OCI-LY3 (cell line): ENCODE results near the gene PLCB4.

Experiments used
- H2AFZ ChIP-seq: fragments of 200-600, 300-600 bp; shearing (Covaris generic); 2 replicates; pipeline ENCODE4 v1.6.0; 2014; ENCODE audit warnings: antibody characterized with exemption, low read depth, low read length
- H3K27ac ChIP-seq: fragments of 200-600, 300-600 bp; sonication (generic); 2 replicates; pipeline ENCODE4 v1.5.1; 2014; ENCODE audit warnings: mild to moderate bottlenecking, low read length, moderate library complexity, mixed read lengths
- H3K27me3 ChIP-seq: fragments of 200-600, 300-600 bp; sonication (generic); 2 replicates; pipeline ENCODE4 v1.6.1; 2014; ENCODE audit warnings: low read depth, low read length, mixed read lengths
- H3K36me3 ChIP-seq: fragments of 200-600, 300-600 bp; sonication (generic); replicated peaks from 2 replicates; pipeline ENCODE3; 2014; ENCODE audit warnings: low read depth, low read length, mixed read lengths
- H3K4me1 ChIP-seq: fragments of 300-600, 200-600 bp; sonication (generic); 2 replicates; pipeline ENCODE4 v1.6.1; 2014; ENCODE audit warnings: low read length, mixed read lengths
- H3K4me2 ChIP-seq: fragments of 200-600, 300-600 bp; sonication (generic); 2 replicates; pipeline ENCODE4 v1.6.1; 2014; ENCODE audit warnings: low read length, mixed read lengths
- H3K4me3 ChIP-seq: fragments of 300-600, 200-600 bp; sonication (generic); 2 replicates; pipeline ENCODE4 v1.5.1; 2014; ENCODE audit warnings: antibody characterized with exemption, mild to moderate bottlenecking, low read length, moderate library complexity
- H3K79me2 ChIP-seq: fragments of 300-600, 200-600 bp; shearing (Covaris generic); 2 replicates; pipeline ENCODE4 v1.6.1; 2014; ENCODE audit warnings: mild to moderate bottlenecking, low read length, mixed read lengths
- H3K9ac ChIP-seq: fragments of 300-600, 200-600 bp; shearing (Covaris generic); 2 replicates; pipeline ENCODE4 v1.6.0; 2014; ENCODE audit warnings: mild to moderate bottlenecking, low read length, moderate library complexity
- H3K9me3 ChIP-seq: fragments of 200-600, 300-600 bp; shearing (Covaris generic); 2 replicates; pipeline ENCODE4 v1.6.1; 2014; ENCODE audit warnings: low read length, mixed read lengths; ENCODE audit not compliant: insufficient read depth
- H4K20me1 ChIP-seq: fragments of 200-600, 300-600 bp; sonication (generic); 2 replicates; pipeline ENCODE4 v1.6.1; 2016; ENCODE audit warnings: low read length, mixed read lengths; ENCODE audit not compliant: insufficient read depth
- EZH2phosphoT487 ChIP-seq: fragments of 200-600 bp; shearing (Covaris generic); IDR thresholded peaks from 2 replicates; pipeline ENCODE4 v1.6.1; 2018; ENCODE audit warnings: antibody characterized with exemption, mixed run types, low read depth
- TF ChIP-seq, protein P1 (sequence below): fragments of 200-600, 300-600 bp; sonication (generic); IDR thresholded peaks from 2 replicates; pipeline ENCODE4 v1.5.1; 2014; ENCODE audit warnings: antibody characterized with exemption, low read length, low read depth

The PLCB4 gene

DNA sequence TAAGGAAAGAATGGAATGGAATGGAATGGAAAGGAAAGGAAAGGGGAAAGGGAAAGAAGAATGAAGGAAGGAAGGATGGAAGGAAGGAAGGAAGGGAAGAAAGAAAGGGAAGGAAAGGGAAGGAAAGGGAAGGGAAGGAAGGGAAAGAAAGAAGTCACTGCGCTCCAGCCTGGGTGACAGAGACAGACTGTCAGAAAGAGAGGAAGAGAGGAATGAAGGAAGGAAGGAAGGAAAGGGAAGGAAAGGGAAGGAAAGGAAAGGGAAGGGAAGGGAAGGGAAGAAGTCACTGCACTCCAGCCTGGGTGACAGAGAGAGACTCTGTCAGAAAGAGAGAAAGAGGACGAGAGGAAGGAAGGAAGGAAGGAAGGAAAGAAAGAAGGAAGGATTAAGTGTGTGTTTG is 224.3 kb downstream of the PLCB4 start:
- Histone ChIP-seq H4K20me1 (no peaks in the 10 kb centered on the region), H3K4me1 (no peaks in the 10 kb centered on the region), H3K9ac (no peak overlapping the region), H3K36me3 (no peaks in the 10 kb centered on the region), H3K4me2 (no peak overlapping the region), H3K79me2 (no peaks in the 10 kb centered on the region), H3K9me3 (no peaks in the 10 kb centered on the region), H3K27me3 (no peaks in the 10 kb centered on the region), H3K27ac (no peak overlapping the region), H3K4me3 (no peak overlapping the region), H2AFZ (no peak overlapping the region)
- TF ChIP-seq, protein P1, sequence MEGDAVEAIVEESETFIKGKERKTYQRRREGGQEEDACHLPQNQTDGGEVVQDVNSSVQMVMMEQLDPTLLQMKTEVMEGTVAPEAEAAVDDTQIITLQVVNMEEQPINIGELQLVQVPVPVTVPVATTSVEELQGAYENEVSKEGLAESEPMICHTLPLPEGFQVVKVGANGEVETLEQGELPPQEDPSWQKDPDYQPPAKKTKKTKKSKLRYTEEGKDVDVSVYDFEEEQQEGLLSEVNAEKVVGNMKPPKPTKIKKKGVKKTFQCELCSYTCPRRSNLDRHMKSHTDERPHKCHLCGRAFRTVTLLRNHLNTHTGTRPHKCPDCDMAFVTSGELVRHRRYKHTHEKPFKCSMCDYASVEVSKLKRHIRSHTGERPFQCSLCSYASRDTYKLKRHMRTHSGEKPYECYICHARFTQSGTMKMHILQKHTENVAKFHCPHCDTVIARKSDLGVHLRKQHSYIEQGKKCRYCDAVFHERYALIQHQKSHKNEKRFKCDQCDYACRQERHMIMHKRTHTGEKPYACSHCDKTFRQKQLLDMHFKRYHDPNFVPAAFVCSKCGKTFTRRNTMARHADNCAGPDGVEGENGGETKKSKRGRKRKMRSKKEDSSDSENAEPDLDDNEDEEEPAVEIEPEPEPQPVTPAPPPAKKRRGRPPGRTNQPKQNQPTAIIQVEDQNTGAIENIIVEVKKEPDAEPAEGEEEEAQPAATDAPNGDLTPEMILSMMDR, result no peak
- no peak for TF ChIP-seq EZH2phosphoT487

DNA sequence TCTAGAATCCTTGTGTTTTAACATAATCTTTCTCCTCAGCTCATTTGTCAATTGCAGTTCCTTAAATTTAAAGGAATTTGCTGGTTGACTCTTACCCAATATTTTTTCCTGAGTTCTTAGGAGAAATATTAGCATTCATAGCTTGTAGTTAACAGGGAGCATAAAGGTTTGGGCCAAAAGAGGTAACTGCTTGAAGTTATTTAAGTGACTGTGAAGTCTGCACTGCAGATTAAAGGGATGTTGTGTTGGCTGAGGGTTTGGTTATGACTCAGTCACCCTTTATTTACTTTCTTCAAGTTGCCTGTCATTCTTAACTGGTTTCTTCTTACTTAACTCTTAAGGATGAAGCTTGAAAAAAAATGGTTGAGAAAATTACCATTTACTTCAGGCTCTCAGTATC is 225.2 kb downstream of the PLCB4 start:
- no peaks in the 10 kb centered on the region for H3K9me3 ChIP-seq
- H3K4me3 ChIP-seq, result no peak overlapping the region
- TF ChIP-seq, protein P1, result no peak
- TF ChIP-seq EZH2phosphoT487, result no peak
- no peak overlapping the region for H3K9ac ChIP-seq
- H3K27me3 ChIP-seq, result no peaks in the 10 kb centered on the region
- H3K79me2 ChIP-seq, result no peaks in the 10 kb centered on the region
- H3K27ac ChIP-seq, result no peak overlapping the region
- H2AFZ ChIP-seq, result no peak overlapping the region
- H4K20me1 ChIP-seq, result no peaks in the 10 kb centered on the region
- no peak overlapping the region for H3K4me2 ChIP-seq
- H3K4me1 ChIP-seq, result no peaks in the 10 kb centered on the region
- no peaks in the 10 kb centered on the region for H3K36me3 ChIP-seq

DNA sequence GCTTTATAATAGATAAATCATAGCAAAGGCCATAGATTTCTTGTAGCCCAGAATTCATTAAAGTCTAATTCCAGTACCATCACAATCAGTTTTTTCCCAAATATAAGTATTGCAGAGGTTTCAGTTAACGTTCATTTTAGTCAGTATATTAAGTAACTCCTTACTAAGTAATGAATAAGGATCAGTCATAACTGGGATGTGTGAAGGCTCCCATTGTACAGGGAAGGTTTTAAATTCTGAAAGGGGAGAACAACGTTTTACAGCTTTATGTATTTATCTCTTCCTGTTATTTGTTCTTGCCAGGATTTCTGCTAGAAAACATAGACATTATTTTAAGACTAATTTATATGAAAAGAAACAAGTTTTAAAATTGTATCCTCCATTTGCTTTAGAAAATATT is 230.0 kb downstream of the PLCB4 start:
- Histone ChIP-seq H3K9me3 (no peaks in the 10 kb centered on the region), H3K27me3 (no peaks in the 10 kb centered on the region), H3K4me1 (no peaks in the 10 kb centered on the region), H3K79me2 (no peaks in the 10 kb centered on the region), H2AFZ (no peak overlapping the region), H3K27ac (no peak overlapping the region), H4K20me1 (no peaks in the 10 kb centered on the region), H3K36me3 (no peaks in the 10 kb centered on the region), H3K4me3 (no peak overlapping the region), H3K9ac (no peak overlapping the region), H3K4me2 (no peak overlapping the region)
- TF ChIP-seq, protein P1, result no peak
- TF ChIP-seq EZH2phosphoT487, result no peak

DNA sequence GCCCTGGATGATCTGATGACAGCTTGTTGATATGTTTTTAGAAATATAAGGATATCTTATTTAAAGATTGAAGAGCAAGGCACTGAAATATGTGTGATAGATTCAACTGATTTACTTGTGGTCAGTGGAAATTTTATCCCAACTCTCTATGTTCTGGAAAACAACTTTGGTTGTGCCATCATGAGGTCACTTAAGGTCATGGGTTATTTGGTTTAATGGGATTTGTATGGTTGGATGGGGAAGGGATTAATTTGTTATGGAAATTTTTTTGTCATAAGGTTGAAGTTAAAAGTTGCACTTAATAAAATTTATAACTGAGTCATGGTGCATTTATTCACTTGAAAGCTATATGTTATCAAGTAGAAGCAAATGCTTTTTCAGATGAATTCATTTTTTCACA is 231.2 kb downstream of the PLCB4 start:
- no peak for TF ChIP-seq EZH2phosphoT487
- TF ChIP-seq, protein P1, result no peak
- Histone ChIP-seq H3K4me1 (no peaks in the 10 kb centered on the region), H3K27me3 (no peaks in the 10 kb centered on the region), H3K9me3 (no peaks in the 10 kb centered on the region), H3K79me2 (no peaks in the 10 kb centered on the region), H4K20me1 (no peaks in the 10 kb centered on the region), H3K4me3 (no peak overlapping the region), H3K4me2 (no peak overlapping the region), H3K9ac (no peak overlapping the region), H2AFZ (no peak overlapping the region), H3K36me3 (no peaks in the 10 kb centered on the region), H3K27ac (no peak overlapping the region)
